Psoas muscle (tissue), 8 donors: ENCODE results near the gene TOP3B. TPM values are rescaled to one million over a fixed set of nuclear protein-coding genes. Genes with fewer than 3 reads are reported as not detected.

ENCODE experiments used
- ATAC-seq, 4 donors: fragments of 200-7000 bp; cut with Tn5 transposase; one replicate each; pipeline ENCODE4 v1.9.1; 2020; ENCODE audit warnings: moderate library complexity in 3 of 4, mild to moderate bottlenecking in 2 of 4
- DNase-seq, 2 donors: peaks; one replicate each; pipeline ENCODE4 v3.0.0-alpha.2; 2020
- H3K27ac ChIP-seq: fragments of 200-600 bp; one replicate; pipeline ENCODE4 v1.8.0; 2022
- H3K27me3 ChIP-seq, 3 donors: fragments of 200-600 bp in 1 of 3; one replicate each; pipeline versions ENCODE4 v1.6.1 to v1.8.0; 2013 to 2022; ENCODE audit warnings: low read length in 2 of 3, mild to moderate bottlenecking in 2 of 3, moderate library complexity in 1 of 3; ENCODE audit not compliant: insufficient read depth in 3 of 3
- H3K36me3 ChIP-seq, 2 donors: fragments of 200-600 bp in 1 of 2; one replicate each; pipeline versions ENCODE4 v1.6.1 to v1.8.0; 2013 to 2022; ENCODE audit warnings: low read depth in 1 of 2, mild to moderate bottlenecking in 1 of 2, moderate library complexity in 1 of 2; ENCODE audit not compliant: insufficient read depth in 1 of 2
- H3K4me1 ChIP-seq: fragments of 200-600 bp; one replicate; pipeline ENCODE4 v1.8.0; 2022
- H3K4me3 ChIP-seq: fragments of 200-600 bp; one replicate; pipeline ENCODE4 v1.8.0; 2022; ENCODE audit warnings: mild to moderate bottlenecking
- H3K9me3 ChIP-seq: fragments of 200-600 bp; one replicate; pipeline ENCODE4 v1.8.0; 2022
- WGBS, 3 donors: extraction: QIAGEN DNeasy Blood & Tissue Kit; methylation state at CpG; one replicate each; pipeline versions ENCODE4 v1.1.6 to v1.1.7; 2013; 5-methylcytosine and 5-hydroxymethylcytosine counted together
- intact Hi-C, 2 donors: fragments of 100-400 bp; cut with DNase I; formaldehyde crosslinking; loops; one replicate each; pipeline versions ENCODE4 v1.11.0 to v1.14.2; 2022
- polyA plus RNA-seq, 3 donors: library from polyadenylated mRNA; stranded (reverse); fragments of 200-250 nt; gene quantifications; one replicate each; pipeline ENCODE4 v1.2.3, GENCODE V29; 2013
- total RNA-seq, 4 donors: library from RNA; stranded (reverse); fragmentation: NEBNext Ultra II Directional in 2 of 4; extraction: Animal tissue kit (Norgen Biotek cat#: 25700) in 2 of 4; gene quantifications; one replicate each; pipeline versions ENCODE4 v1.2.1 to v1.2.4, GENCODE V29; 2021 to 2023
- TF ChIP-seq, protein P1 (sequence below): fragments of 200-600 bp; IDR thresholded peaks from one replicate; pipeline ENCODE4 v1.8.0; 2022; ENCODE audit warnings: antibody characterized with exemption
- donor health status: healthy with polysubstance abuse.
- donor health status: DM: no; HTN: no; CAD: no; lungs with moderate emphysema.
- donor health status: Bipolar disorder and iron deficiency.
- donor health status: healthy.
- donor health status: DM: yes; HTN: yes; CAD: no.
- donor health status: DM: no; HTN: no; CAD: no.
- donor health status: DM: no; HTN: no; CAD: no.
- donor health status: DM: yes; HTN: yes; CAD: no.

Gene TOP3B
- total and polyA plus RNA-seq, 7 donors: 5.4 to 13.5 (median 8.1) TPM

DNA sequence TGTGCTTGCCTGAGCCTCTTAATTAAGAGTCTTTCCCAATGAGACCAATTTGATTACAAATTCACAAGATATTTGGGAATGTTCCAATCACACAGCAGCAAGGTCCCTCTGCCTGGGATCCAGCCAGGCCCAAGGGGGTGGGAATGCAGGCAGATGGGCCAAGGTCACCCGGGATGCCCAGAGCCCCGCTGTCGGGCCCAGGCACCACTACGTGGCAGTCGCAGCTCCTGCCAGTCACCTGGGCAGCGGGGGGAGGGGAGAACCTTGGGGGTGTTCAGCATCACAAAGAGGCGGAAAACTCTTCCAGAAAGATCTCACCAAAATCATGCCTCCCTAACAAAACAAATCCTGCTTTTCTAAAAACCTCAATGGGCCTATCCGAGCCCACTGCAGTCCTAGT, 60.9 kb downstream of the TOP3B start:
- TF ChIP-seq, protein P1, sequence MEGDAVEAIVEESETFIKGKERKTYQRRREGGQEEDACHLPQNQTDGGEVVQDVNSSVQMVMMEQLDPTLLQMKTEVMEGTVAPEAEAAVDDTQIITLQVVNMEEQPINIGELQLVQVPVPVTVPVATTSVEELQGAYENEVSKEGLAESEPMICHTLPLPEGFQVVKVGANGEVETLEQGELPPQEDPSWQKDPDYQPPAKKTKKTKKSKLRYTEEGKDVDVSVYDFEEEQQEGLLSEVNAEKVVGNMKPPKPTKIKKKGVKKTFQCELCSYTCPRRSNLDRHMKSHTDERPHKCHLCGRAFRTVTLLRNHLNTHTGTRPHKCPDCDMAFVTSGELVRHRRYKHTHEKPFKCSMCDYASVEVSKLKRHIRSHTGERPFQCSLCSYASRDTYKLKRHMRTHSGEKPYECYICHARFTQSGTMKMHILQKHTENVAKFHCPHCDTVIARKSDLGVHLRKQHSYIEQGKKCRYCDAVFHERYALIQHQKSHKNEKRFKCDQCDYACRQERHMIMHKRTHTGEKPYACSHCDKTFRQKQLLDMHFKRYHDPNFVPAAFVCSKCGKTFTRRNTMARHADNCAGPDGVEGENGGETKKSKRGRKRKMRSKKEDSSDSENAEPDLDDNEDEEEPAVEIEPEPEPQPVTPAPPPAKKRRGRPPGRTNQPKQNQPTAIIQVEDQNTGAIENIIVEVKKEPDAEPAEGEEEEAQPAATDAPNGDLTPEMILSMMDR: no peak
- ATAC-seq (no peak), DNase-seq (no peak)
- Histone ChIP-seq H3K27ac (no peak overlapping the region), H3K36me3 (peaks cover 0 to 26% of the 10 kb centered on the region in 2 donors), H3K4me1 (no peaks in the 10 kb centered on the region), H3K9me3 (no peaks in the 10 kb centered on the region), H3K27me3 (no peaks in the 10 kb centered on the region), H3K4me3 (no peak overlapping the region)
- intact Hi-C loops: no loop called here
- WGBS, 3 donors: 70 to 77% (median 74%) methylated on average over 8 of the region's 8 CpGs

DNA sequence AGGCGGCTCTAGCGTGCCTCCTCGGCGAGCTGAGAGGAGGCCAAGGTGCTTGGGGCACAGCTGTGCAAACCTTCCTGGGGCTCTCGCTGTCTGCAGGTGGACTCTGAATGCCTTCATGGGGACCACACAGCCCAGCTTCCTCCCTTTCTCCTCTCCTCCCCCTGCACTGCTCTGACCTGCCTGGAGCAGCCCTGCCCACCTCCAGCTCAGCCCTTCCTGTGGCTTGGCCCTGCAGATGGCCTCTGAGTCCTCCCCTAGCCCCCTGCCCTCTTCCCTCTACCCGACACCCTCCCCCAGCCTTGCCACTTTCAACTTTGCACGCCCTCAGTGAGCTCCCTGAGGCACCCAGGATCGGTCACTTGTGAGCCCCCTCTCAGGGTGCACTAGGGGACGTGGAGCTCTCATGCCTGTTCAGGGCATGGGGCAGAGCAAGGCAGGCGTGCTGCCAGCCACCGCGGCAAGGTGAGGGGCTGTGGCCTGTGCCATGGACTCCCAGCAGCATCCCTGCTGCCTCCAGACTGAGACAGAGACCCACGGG, 61.3 kb downstream of the TOP3B start:
- H3K4me3 ChIP-seq: no peak overlapping the region
- ATAC-seq: no peak
- no peak overlapping the region for H3K27ac ChIP-seq
- H3K27me3 ChIP-seq: no peaks in the 10 kb centered on the region
- intact Hi-C loops: no loop called here
- H3K4me1 ChIP-seq: no peaks in the 10 kb centered on the region
- TF ChIP-seq, protein P1: no peak
- H3K9me3 ChIP-seq: no peaks in the 10 kb centered on the region
- WGBS, 3 donors: 77 to 90% (median 83%) methylated on average over 13 of the region's 13 CpGs
- peaks cover 0 to 25% of the 10 kb centered on the region in 2 donors for H3K36me3 ChIP-seq
- peak in 1 of 2 donors; percentile 28 for DNase-seq

DNA sequence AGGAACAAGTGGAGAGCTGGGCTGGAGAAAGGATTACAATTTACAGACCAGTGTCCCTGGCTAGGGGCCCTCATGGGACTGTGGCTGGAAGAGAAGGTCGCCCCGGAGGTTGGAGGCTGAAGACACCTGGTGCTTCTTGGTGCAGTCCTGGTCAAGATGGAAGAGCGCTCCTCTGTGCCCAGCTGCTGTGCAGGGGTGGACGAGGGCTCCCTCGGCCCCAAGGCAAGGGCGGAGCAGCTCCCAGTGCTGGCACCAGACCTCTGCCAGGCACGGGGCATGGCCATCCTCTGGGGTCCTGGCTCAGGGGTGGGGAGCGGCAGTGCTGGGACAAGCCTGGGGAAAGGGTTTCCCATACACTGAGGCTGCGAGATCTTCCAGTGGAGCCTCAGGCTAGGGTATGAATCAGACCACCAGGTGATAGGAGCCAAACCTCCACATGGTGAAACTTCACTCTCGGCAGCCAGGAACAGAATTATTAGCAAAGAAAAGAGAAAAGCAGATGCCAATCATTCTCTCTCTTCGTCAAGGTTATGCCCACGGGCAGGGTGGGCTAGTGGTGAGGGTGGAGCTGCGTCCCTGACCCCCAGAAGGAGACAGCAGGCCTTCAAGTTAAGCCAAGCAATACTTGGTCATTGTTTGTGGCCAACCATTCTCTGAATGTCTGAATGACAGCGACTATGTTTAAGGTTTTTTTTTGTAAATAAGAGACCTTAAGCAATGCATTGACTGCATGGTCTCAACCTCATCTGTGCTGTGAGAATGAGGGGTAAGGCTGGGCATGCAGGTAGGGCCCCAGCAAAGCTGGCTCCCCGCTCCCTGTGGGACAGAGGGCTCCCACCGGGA, 62.0 kb downstream of the TOP3B start:
- DNase-seq: peak in 1 of 2 donors; percentile 40
- H3K36me3 ChIP-seq: peaks cover 0 to 23% of the 10 kb centered on the region in 2 donors
- 79 to 84% (median 80%) methylated on average over 16 of the region's 16 CpGs for WGBS, 3 donors

DNA sequence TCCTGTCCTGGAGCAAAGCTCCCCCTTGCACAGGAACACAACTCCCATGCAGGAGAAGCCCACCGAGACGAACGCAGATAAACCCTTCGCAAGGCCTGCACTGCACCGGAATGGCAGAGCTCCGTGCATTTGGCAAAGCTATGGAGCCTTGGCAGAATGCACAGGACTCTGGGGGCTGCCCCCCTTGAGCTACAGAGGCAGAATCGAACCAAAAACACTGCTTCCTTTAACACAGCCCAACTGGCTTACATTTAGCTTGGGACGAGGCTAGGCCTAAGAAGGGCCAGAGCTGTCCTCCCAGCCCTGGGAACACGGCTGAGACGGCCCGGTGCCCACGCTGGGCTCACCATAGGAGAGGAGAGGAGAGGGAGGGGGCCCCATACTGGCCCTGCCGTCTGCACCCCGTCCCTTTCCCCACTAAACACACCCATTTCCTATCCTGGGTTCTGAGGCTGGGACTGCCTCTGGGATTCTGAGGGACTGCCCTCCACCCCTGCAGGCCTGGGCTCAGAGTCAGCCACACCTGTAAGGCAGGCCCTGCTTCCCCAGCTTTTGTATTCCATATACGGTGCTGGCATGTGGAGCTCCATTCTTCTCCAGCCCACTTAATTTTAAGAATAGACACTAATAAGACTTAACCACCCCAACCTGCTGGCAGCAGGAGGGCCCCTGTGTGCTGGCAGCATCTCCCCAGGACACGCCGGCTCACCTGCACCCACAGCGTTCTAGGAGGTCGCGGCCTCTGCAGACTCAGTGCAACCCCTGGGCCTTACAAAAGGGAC, 62.9 kb downstream of the TOP3B start:
- TF ChIP-seq, protein P1: no peak
- WGBS, 3 donors: 73 to 80% (median 76%) methylated on average over 20 of the region's 20 CpGs
- no peak overlapping the region for H3K4me3 ChIP-seq
- no peak for ATAC-seq
- intact Hi-C loops: loop anchor here in 1 of 2 donors (5.0 kb wide), 1 partner anchor 43 kb away; no protein-coding TSS in a partner anchor
- no peaks in the 10 kb centered on the region for H3K4me1 ChIP-seq
- H3K27ac ChIP-seq: no peak overlapping the region
- peaks cover 0 to 17% of the 10 kb centered on the region in 2 donors for H3K36me3 ChIP-seq
- no peaks in the 10 kb centered on the region for H3K9me3 ChIP-seq
- no peaks in the 10 kb centered on the region for H3K27me3 ChIP-seq
- peak in 1 of 2 donors; percentile 28 for DNase-seq

More for the DNA sequence above, 62.0 kb downstream of the TOP3B start:
- Histone ChIP-seq H3K27me3 (no peaks in the 10 kb centered on the region), H3K27ac (no peak overlapping the region), H3K9me3 (no peaks in the 10 kb centered on the region), H3K4me3 (no peak overlapping the region), H3K4me1 (no peaks in the 10 kb centered on the region)
- ATAC-seq: no peak
- intact Hi-C loops: no loop called here
- TF ChIP-seq, protein P1: no peak
